ENCODE measurements around the gene IPO4.

GRCh38 chr14:24226473-24226872 is 37.9 kb upstream of the IPO4 start:
- TF ChIP-seq CTCF (IDR thresholded peaks at IDR 0.05): no peak
- TF ChIP-seq POLR2A (IDR thresholded peaks at IDR 0.05): no peak
